HepG2 (cell line): ENCODE results near the gene TM9SF2. TPM values are rescaled to one million over a fixed set of nuclear protein-coding genes. Genes with fewer than 3 reads are reported as not detected.

Experiments used
- BCL6 ChIP-seq: IDR thresholded peaks from 2 replicates; pipeline ENCODE4 v1.6.1; 2016; ENCODE audit warnings: missing genetic modification reagents, missing compliant biosample characterization
- DNMT1 ChIP-seq: sonication (generic); formaldehyde crosslinking; IDR thresholded peaks from 2 replicates; pipeline ENCODE4 v1.5.1; 2020; ENCODE audit warnings: mild to moderate bottlenecking, missing genetic modification reagents
- EED ChIP-seq: sonication (generic); formaldehyde crosslinking; IDR thresholded peaks from 2 replicates; pipeline ENCODE4 v1.5.0; 2020; ENCODE audit warnings: mild to moderate bottlenecking, missing genetic modification reagents
- FUBP1 ChIP-seq: sonication (generic); formaldehyde crosslinking; IDR thresholded peaks from 2 replicates; pipeline ENCODE4 v1.5.1; 2020; ENCODE audit warnings: missing genetic modification reagents, mild to moderate bottlenecking, borderline replicate concordance
- HMGA1 ChIP-seq: sonication (generic); formaldehyde crosslinking; conservative IDR thresholded peaks from 2 replicates; pipeline ENCODE4 v1.4.0; 2020; ENCODE audit warnings: missing genetic modification reagents
- HNF1B ChIP-seq: sonication (generic); formaldehyde crosslinking; IDR thresholded peaks from 2 replicates; pipeline ENCODE4 v1.5.1; 2020; ENCODE audit warnings: mild to moderate bottlenecking, moderate library complexity, missing genetic modification reagents
- MAX ChIP-seq: IDR thresholded peaks from 2 replicates; pipeline ENCODE4 v1.6.1; 2012; ENCODE audit warnings: inconsistent platforms
- MNT ChIP-seq: fragments of 450-650 bp; IDR thresholded peaks from 2 replicates; pipeline ENCODE4 v1.6.1; 2016
- RNF2 ChIP-seq: fragments of 450-650 bp; conservative IDR thresholded peaks from 2 replicates; pipeline ENCODE4 v1.6.1; 2016; ENCODE audit warnings: low read depth
- SMYD3 ChIP-seq: sonication (generic); formaldehyde crosslinking; IDR thresholded peaks from 2 replicates; pipeline ENCODE4 v1.8.1; 2023; ENCODE audit warnings: mild to moderate bottlenecking, missing genetic modification reagents
- SNAI1 ChIP-seq: sonication (generic); formaldehyde crosslinking; IDR thresholded peaks from 2 replicates; pipeline ENCODE4 v1.5.0; 2020; ENCODE audit warnings: mild to moderate bottlenecking, missing genetic modification reagents, borderline replicate concordance
- ZBTB34 ChIP-seq: sonication (generic); formaldehyde crosslinking; IDR thresholded peaks from 2 replicates; pipeline ENCODE4 v1.8.0; 2022; ENCODE audit warnings: mild to moderate bottlenecking, missing genetic modification reagents
- ZBTB7A ChIP-seq: sonication (generic); formaldehyde crosslinking; IDR thresholded peaks from 2 replicates; pipeline ENCODE4 v1.8.0; 2022; ENCODE audit warnings: mild to moderate bottlenecking, missing genetic modification reagents
- ZFP91 ChIP-seq: sonication (generic); formaldehyde crosslinking; IDR thresholded peaks from 2 replicates; pipeline ENCODE4 v1.9.0; 2022; ENCODE audit warnings: missing genetic modification reagents, mild to moderate bottlenecking, borderline replicate concordance
- ZNF44 ChIP-seq: sonication (generic); formaldehyde crosslinking; IDR thresholded peaks from 2 replicates; pipeline ENCODE4 v1.5.1; 2020; ENCODE audit warnings: mild to moderate bottlenecking, missing genetic modification reagents
- ZNF503 ChIP-seq: sonication (generic); formaldehyde crosslinking; IDR thresholded peaks from 2 replicates; pipeline ENCODE4 v1.4.0; 2020; ENCODE audit warnings: missing genetic modification reagents
- ZNF792 ChIP-seq: IDR thresholded peaks from 2 replicates; pipeline ENCODE4 v1.6.1; 2016
- ZZZ3 ChIP-seq: sonication (generic); formaldehyde crosslinking; IDR thresholded peaks from 2 replicates; pipeline ENCODE4 v1.4.0; 2020; ENCODE audit warnings: missing genetic modification reagents, mild to moderate bottlenecking, borderline replicate concordance
- polyA plus RNA-seq, 8 experiments: library from polyadenylated mRNA; depleted of rRNA in 3 of 8; stranded (reverse) in 7 of 8; unstranded in 1 of 8; fragments of >200 nt; fragmentation: Illumina TruSeq in 4 of 8; extraction: Trizol in 4 of 8; gene quantifications; 2 replicates each; pipeline versions ENCODE4 v1.2.1 to v1.2.3, GENCODE V29; 2011 to 2016; ENCODE audit warnings: low read depth in 4 of 8, missing spikeins in 1 of 8, mixed read lengths in 1 of 8; ENCODE audit not compliant: insufficient read depth in 1 of 8
- total RNA-seq, 5 experiments: library from RNA; depleted of rRNA; stranded (reverse); fragments of >200 nt; fragmentation: Illumina TruSeq; extraction: Trizol; gene quantifications; 2 replicates each; pipeline ENCODE4 v1.2.3, GENCODE V29; 2016; ENCODE audit warnings: low read depth in 1 of 5

The TM9SF2 gene
- total and polyA plus RNA-seq, 2 of the 13 experiments (the other 11 are each of a cell fraction or from before 2014, with no cell fraction given): 94.1 to 123 TPM

GRCh38 chr13:99605420-99606323 lies 104.4 kb downstream of the TM9SF2 start (continued):
- TF ChIP-seq ZNF44 (CRISPR knock-in tag): 0 out of 2 replicates have a peak, but pooled peaks have one; percentile 7
- TF ChIP-seq ZNF503 (CRISPR knock-in tag): no peak
- TF ChIP-seq ZFP91: no peak
- no peak for TF ChIP-seq SNAI1 (CRISPR knock-in tag)
- TF ChIP-seq MAX: peak; percentile 56; the same call in 1 of the 2 replicates
- no peak for TF ChIP-seq ZBTB7A
- TF ChIP-seq ZNF792 (CRISPR knock-in tag): no peak
- TF ChIP-seq ZBTB34 (CRISPR knock-in tag): no peak
- TF ChIP-seq SMYD3 (CRISPR knock-in tag): 0 out of 2 replicates have a peak, but pooled peaks have one; percentile 7
- TF ChIP-seq HNF1B (CRISPR knock-in tag): peak; percentile 63; the same call in 1 of the 2 replicates
- TF ChIP-seq EED: no peak
- TF ChIP-seq RNF2: peak; percentile 46; the same call in 1 of the 2 replicates
- TF ChIP-seq FUBP1 (CRISPR knock-in tag): no peak
- 0 out of 2 replicates have a peak, but pooled peaks have one; percentile 34 for TF ChIP-seq ZZZ3 (CRISPR knock-in tag)
- TF ChIP-seq HMGA1 (CRISPR knock-in tag): no peak
- TF ChIP-seq BCL6 (CRISPR knock-in tag): peak; percentile 87
- 0 out of 2 replicates have a peak, but pooled peaks have one; percentile 38 for TF ChIP-seq DNMT1
- TF ChIP-seq MNT: no peak
